NB4 (cell line): Measurements from ENCODE around the gene NALCN.

Experiments used
- DNase-seq: peaks from one replicate; pipeline ENCODE4 v3.0.0; 2010; ENCODE audit warnings: low read depth
- H3K4me3 ChIP-seq: one replicate; pipeline ENCODE4 v1.5.1; 2011; ENCODE audit warnings: mild to moderate bottlenecking, low read depth, low read length, moderate library complexity
- MAX ChIP-seq: IDR thresholded peaks from 2 replicates; pipeline ENCODE4 v1.6.1; 2011; ENCODE audit warnings: low read depth, low read length
- MYC ChIP-seq: IDR thresholded peaks from 2 replicates; pipeline ENCODE4 v1.6.1; 2011; ENCODE audit warnings: low read depth, low read length
- POLR2A ChIP-seq: IDR thresholded peaks from 2 replicates; pipeline ENCODE4 v1.6.1; 2011; ENCODE audit warnings: mild to moderate bottlenecking; ENCODE audit not compliant: insufficient read length; ENCODE audit errors: extremely low read depth
- TF ChIP-seq, protein P1 (sequence below): IDR thresholded peaks from one replicate; pipeline ENCODE4 v1.5.1; 2012; ENCODE audit warnings: low read depth, low read length

The NALCN gene

DNA sequence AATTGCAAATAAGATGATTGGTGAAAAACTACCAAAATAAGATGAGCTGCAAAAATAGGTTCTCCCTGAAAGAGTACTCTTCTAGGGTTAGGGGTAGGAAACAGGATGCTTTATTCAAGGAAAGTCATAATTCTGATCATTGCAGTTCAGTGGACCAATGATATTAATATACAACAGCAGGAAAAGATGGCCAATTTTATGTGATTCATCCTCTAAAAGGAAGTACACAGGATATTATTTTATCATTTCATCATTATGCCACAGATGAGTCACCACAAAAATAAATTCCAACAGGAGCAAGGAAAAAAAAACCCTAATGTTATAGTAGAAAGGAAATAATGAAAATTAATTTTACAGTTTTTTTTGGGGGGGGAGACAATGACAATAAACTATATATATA is 205.0 kb downstream of the NALCN start:
- no peak for DNase-seq
- H3K4me3 ChIP-seq = no peak overlapping the region
- TF ChIP-seq, protein P1, sequence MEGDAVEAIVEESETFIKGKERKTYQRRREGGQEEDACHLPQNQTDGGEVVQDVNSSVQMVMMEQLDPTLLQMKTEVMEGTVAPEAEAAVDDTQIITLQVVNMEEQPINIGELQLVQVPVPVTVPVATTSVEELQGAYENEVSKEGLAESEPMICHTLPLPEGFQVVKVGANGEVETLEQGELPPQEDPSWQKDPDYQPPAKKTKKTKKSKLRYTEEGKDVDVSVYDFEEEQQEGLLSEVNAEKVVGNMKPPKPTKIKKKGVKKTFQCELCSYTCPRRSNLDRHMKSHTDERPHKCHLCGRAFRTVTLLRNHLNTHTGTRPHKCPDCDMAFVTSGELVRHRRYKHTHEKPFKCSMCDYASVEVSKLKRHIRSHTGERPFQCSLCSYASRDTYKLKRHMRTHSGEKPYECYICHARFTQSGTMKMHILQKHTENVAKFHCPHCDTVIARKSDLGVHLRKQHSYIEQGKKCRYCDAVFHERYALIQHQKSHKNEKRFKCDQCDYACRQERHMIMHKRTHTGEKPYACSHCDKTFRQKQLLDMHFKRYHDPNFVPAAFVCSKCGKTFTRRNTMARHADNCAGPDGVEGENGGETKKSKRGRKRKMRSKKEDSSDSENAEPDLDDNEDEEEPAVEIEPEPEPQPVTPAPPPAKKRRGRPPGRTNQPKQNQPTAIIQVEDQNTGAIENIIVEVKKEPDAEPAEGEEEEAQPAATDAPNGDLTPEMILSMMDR = no peak
- TF ChIP-seq POLR2A (no peak), MAX (no peak), MYC (no peak)

DNA sequence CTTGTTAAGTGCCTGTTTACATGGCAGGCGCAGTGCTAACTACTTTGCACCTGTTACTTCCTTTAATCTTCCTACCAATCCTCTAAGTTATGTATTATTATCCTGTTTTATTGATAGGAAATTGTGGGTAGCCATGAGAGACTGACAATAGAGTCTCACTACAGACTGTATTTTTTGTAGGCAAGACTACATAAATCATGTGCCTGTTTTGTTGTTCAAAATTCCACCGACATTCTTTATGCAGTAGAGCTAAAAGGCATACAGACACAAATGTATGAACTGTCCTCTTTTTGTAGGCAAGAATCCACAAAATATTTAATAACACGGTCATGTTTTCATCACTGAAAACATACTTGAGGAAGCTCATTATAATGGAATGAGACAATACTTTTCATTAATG is 205.5 kb downstream of the NALCN start:
- H3K4me3 ChIP-seq = no peak overlapping the region
- no peak for TF ChIP-seq MYC
- no peak for TF ChIP-seq MAX
- TF ChIP-seq, protein P1 = no peak
- TF ChIP-seq POLR2A = no peak
- no peak for DNase-seq

GRCh38 chr13:101209206-101209893 is 207.0 kb downstream of the NALCN start:
- DNase-seq = no peak
- no peak for TF ChIP-seq MYC
- no peak for TF ChIP-seq MAX
- TF ChIP-seq, protein P1 = no peak
- no peak for TF ChIP-seq POLR2A
- no peak overlapping the region for H3K4me3 ChIP-seq

DNA sequence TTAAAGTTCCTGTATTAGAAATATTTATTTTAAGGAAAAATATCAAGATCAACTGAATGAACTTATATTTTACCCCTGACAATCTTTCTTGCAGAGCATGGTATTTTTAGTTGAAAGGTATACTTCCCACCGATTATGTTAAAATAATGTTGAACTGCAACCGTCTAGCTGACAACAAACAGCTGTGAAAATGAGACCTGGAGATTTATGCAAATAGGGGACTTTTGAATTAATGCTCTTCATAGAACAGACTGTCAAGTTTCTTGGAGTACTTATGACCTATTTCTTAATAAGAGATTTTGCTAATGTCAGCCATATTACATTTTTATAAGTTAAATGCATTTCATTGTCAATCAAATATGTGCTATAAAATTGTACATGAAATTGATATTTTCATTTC is 210.9 kb downstream of the NALCN start:
- no peak overlapping the region for H3K4me3 ChIP-seq
- TF ChIP-seq POLR2A (no peak), MAX (no peak), MYC (no peak)
- TF ChIP-seq, protein P1 = no peak
- DNase-seq = no peak

- DNase-seq = no peak
- H3K4me3 ChIP-seq = no peak overlapping the region
- TF ChIP-seq, protein P1 = no peak
- no peak for TF ChIP-seq MAX
- TF ChIP-seq MYC = no peak
- no peak for TF ChIP-seq POLR2A
These were observed 211.9 kb downstream of the NALCN start for GRCh38 chr13:101204270-101205020.
